ENCODE measurements around the gene CLN6.
A peak's percentile ranks its signal among the peaks of the same experiment; 100 is the strongest.
"Not testable (repeated sequence)": the region's sequence is repeated elsewhere in the genome, so short reads cannot be mapped to it uniquely, and the experiment has no call there.

Gene CLN6

DNA sequence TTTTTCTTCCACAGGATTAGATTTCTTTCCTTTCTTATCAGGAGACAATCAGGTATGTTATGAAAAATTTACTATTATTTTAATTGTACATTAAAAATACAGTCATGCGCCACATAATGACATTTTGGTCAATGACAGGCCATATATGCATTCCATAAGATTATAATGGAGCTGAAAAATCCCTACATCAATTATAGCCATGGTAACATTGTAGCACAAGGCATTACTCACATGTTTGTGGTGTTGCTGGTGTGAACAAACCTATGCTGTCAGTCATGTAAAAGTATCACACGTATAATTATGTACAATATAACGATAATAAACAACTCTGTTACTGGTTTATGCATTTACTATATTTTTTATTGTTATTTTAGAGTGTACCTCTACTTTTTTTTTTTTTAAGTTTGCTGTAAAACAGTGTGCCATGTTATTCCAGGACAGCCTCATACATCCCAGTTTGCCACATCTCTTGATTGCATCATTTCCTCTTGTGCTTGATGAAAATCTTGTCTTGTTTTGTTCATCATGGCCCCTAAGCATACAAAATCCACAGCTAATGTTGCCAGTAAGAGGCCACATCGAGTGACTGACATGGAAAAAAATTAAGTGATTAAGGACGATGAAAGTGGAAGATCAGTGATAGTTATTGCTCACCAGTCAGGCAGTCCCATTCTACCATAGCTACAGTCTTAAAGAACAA, 45.8 kb downstream of the CLN6 start:
- DNase-seq (ENCODE audit: low read depth), result peak; percentile 51
- TF ChIP-seq, protein P1, sequence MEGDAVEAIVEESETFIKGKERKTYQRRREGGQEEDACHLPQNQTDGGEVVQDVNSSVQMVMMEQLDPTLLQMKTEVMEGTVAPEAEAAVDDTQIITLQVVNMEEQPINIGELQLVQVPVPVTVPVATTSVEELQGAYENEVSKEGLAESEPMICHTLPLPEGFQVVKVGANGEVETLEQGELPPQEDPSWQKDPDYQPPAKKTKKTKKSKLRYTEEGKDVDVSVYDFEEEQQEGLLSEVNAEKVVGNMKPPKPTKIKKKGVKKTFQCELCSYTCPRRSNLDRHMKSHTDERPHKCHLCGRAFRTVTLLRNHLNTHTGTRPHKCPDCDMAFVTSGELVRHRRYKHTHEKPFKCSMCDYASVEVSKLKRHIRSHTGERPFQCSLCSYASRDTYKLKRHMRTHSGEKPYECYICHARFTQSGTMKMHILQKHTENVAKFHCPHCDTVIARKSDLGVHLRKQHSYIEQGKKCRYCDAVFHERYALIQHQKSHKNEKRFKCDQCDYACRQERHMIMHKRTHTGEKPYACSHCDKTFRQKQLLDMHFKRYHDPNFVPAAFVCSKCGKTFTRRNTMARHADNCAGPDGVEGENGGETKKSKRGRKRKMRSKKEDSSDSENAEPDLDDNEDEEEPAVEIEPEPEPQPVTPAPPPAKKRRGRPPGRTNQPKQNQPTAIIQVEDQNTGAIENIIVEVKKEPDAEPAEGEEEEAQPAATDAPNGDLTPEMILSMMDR (conservative IDR thresholded peaks at IDR 0.05; ENCODE audit: control insufficient read depth, insufficient read depth, low read depth, low read length), result no peak
- H3K4me3 ChIP-seq (ENCODE audit: control insufficient read depth, low read depth, low read length), result no peak overlapping the region

DNA sequence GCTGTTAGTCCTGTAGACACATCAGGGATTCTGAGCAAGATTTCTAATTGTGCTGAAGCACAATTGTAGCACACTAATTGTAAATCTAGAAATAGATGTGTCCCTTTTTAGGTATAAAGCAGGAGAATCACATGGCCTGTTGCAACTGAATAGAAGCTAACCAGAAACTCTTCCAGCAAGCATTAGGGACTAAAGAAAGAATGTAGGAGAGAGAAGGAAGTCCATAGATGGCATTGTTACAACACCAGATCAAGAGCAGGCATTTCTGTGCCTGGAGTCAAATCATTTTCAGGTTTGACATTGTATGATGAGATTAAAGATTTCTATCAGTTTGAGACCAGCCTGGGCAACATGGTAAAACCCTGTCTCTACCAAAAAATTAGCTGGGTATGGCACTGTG, 51.8 kb downstream of the CLN6 start:
- DNase-seq (ENCODE audit: low read depth), result peak; percentile 33
- TF ChIP-seq, protein P1 (conservative IDR thresholded peaks at IDR 0.05; ENCODE audit: control insufficient read depth, insufficient read depth, low read depth, low read length), result no peak
- H3K4me3 ChIP-seq (ENCODE audit: control insufficient read depth, low read depth, low read length), result no peak overlapping the region

DNA sequence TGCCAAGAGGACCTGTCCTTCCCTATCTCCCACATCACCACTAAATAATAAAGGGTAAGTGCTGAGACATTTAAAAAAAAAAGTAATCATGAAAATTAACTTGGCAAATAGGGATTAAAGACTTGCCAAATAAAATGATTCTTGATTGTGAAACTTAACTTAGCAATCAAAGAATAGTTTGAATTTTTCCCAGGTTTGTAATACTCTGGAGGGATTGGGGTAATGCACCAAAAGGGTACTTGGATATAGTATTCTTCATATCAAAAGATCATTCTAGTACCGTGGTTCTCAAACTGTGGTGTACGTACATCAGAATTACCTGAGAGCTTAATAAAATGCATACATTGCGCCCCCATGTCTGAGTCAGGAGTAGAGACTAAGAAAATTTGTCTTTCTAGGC, 52.9 kb downstream of the CLN6 start:
- H3K4me3 ChIP-seq (ENCODE audit: control insufficient read depth, low read depth, low read length), result no peak overlapping the region
- DNase-seq (ENCODE audit: low read depth), result peak; percentile 53
- TF ChIP-seq, protein P1 (conservative IDR thresholded peaks at IDR 0.05; ENCODE audit: control insufficient read depth, insufficient read depth, low read depth, low read length), result no peak

DNA sequence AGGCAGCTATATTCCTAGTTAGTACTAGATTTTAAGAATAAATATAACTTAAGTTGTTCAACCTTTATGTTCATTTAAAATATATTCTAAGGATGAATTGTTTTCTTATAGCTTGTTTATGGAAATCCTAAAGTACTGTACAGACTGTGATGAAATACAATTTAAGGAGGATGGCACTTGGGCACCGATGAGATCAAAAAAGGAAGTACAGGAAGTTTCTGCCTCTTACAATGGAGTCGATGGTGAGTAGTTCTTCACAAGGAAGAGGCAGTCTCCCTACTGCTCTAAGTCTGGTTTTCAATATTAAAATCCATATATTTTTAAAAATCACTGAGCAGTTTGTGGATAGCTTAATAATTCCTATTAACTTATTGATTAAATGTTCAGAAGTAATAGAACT, 54.0 kb downstream of the CLN6 start:
- no peak overlapping the region for H3K4me3 ChIP-seq (ENCODE audit: control insufficient read depth, low read depth, low read length)
- no peak for DNase-seq (ENCODE audit: low read depth)
- TF ChIP-seq, protein P1 (conservative IDR thresholded peaks at IDR 0.05; ENCODE audit: control insufficient read depth, insufficient read depth, low read depth, low read length), result no peak

DNA sequence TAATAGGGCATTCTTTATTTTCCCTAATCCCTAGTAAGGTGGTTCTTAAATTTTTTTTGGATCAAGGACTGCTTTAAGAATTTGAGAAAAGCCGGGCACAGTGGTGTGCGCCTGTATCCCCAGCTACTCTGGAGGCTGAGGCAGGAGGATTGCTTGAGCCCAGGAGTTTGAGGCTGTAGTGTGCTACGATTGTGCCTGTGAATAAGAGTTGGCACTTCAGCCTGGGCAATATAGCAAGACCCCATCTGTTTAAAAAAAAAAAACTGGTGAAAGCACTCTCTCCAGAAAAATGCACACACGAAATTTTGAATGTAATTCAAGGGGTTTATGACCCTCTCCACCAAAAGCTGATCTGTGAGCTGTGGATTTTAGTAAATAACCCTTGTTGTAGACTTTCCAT, 56.4 kb downstream of the CLN6 start:
- DNase-seq (ENCODE audit: low read depth), result no peak
- TF ChIP-seq, protein P1 (conservative IDR thresholded peaks at IDR 0.05; ENCODE audit: control insufficient read depth, insufficient read depth, low read depth, low read length), result no peak
- no peak overlapping the region for H3K4me3 ChIP-seq (ENCODE audit: control insufficient read depth, low read depth, low read length)

DNA sequence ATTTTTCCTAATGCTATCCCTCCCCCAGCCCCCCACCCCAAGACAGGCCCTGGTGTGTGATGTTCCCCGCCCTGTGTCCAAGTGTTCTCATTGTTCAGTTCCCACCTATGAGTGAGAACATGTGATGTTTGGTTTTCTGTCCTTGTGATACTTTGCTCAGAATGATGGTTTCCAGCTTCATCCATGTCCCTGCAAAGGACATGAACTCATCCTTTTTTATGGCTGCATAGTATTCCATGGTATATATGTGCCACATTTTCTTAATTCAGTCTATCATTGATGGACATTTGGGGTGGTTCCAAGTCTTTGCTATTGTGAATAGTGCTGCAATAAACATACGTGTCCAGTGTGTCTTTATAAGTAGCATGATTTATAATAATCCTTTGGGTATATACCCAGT, 57.5 kb downstream of the CLN6 start:
- not testable (repeated sequence) for H3K4me3 ChIP-seq (ENCODE audit: control insufficient read depth, low read depth, low read length); DNase-seq (ENCODE audit: low read depth)

DNA sequence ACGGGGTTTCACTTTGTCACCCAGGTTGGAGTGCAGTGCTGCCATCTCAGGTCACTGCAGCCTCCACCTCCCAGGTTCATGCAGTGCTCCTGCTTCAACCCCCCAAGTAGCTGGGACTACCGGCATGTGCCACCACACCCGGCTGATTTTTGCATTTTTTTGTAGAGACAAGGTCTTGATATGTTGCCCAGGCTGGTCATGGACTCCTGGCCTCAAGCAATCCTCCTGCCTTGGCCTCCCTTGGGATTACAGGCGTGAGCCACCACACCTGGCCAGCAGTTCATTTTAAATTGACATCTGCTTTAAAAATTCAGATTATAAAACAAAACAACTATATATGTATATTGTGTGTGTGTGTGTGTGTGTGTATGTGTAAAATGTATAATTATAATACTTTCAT, 62.7 kb downstream of the CLN6 start:
- DNase-seq (ENCODE audit: low read depth), result no peak
- no peak overlapping the region for H3K4me3 ChIP-seq (ENCODE audit: control insufficient read depth, low read depth, low read length)
- TF ChIP-seq, protein P1 (conservative IDR thresholded peaks at IDR 0.05; ENCODE audit: control insufficient read depth, insufficient read depth, low read depth, low read length), result no peak
